ENCODE data around the gene RETREG3.

RETREG3 gene

DNA sequence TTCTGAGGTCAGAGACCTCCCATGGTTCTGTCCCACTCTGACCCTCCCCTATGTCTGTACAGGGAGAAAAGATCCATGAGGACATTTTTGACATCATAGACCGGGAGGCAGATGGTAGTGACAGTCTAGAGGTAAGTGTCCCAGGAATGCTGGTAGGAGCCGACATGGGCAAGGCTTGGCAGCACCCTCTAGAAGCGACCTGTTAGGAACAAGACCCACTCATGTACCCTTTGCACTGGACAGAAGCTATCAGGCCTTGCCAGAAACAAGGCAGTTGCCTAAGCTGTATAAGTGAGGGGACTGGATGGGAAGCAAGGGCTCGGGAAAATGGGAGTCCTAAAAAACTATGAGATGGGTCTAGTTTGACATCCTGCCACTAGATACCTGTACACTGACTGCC is 2.8 kb upstream of the RETREG3 start:
- no peak for DNase-seq (ENCODE audit: low spot score)

DNA sequence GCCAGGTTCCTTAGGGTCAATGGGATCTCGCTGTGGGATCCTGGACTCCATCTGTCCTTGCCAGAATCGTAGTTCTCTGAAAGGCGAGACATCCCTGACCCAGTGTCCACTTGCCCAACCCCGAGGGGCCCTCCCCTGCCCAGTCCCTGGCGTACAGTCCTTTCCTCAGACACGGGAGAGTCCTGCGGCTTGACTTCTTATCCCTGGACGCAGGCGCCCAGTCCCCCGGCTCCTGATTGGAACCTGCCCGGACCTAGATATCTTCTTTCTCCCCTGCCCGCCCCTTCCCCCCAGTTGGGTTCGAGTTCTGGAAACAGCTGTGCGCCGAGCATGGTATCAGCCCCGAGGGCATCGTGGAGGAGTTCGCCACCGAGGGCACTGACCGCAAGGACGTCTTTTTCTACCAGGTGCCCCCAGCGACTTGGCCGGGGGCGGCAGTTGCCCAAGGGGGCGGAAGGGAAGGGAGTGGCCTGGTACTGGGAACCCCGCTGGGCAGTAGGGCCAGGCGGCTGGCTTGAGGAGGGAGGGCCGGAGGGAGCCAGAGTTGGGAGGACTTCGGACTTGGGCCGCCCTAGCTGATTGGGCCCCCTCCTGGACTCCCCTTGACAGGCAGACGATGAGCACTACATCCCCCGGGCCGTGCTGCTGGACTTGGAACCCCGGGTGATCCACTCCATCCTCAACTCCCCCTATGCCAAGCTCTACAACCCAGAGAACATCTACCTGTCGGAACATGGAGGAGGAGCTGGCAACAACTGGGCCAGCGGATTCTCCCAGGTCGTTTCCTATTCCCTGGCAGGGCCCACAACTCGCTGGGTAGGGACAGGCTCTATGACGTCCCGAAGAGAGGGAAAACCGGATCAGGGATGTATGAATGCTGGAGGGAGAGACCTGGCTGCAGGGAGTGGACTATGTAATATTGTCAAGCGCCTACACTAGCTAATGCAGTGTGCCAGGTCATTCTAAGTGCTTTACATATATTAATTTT is 934 bp upstream of the RETREG3 start:
- peak; percentile 4 for DNase-seq (ENCODE audit: low spot score)

DNA sequence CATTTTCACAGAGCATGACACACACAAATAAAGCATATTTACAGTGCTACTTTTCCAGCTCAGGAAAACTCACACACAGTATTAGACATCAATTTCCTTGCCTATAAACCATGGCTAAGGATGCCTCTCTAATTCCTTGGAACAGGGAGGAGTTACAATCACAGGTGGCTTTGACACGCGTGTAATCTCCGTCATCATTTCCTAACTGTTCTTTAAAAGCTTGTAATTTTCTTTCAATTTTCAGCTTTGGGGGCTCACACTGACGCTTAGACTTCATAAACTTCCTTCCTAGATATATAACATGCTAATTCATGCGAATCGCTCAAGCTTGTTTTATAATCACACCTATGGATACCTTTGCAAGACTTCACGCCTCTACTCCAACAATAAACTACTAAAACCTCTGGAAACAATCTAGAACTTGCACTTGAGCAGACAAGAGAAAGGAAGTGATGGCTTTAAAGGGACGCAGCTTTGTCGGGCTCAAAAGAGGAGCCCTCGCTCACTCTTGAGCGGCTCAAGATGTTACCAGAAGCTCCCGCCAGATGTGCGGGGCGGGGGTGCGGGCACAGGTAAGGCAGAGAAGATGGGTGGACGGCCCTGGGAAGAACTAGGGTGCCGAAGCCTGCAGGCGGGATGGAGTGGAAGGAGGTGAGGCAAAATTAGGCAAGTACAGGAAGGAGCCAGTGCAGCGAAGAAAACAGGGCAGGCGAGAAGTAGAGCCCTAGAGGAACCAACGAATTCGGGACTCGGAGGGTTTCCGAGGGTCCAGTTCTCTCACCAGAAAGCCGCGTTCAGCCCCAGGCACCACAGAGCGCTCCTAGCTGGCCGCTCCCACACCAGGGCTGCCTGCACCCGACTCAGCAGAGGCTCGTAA is 631 bp downstream of the RETREG3 start:
- no peak for DNase-seq (ENCODE audit: low spot score)

DNA sequence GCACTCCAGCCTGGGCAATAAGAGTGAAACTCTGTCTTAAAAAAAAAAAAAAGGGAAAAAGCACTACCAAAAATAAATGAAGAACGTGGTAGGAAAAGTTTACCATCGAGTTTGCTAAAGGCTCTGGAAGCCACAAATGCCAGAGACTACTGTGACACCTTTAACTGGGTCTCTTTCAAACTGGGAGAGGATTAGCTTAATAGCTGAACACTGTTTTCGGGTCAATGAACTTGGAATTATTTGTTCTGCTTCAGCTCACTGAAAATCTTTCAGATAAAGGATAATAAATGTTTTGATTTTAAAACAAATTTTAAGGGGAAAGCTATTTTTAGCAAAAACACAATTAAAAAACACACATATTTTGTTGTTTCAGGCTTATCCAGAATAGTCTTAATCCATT is 1.4 kb downstream of the RETREG3 start:
- no peak for DNase-seq (ENCODE audit: low spot score)

DNA sequence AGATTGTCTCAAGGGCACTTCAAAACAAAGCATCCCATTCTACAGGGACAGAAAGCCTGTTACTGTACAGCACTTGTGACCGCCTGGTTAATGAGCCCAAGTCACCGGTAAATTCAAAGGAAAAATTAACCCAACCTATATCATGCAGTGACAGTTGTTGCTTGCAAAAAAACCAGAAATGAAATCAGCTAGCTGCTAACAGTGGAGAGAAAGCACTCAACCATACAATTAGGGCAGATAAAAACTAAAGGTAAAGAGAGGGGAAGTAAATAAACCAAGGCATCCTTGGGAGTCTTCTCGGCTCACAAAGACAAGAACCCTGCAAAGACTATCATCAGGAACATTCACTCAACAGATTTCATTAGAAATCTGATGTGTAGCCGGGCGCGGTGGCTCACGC is 5.9 kb downstream of the RETREG3 start:
- DNase-seq (ENCODE audit: low spot score) = no peak

DNA sequence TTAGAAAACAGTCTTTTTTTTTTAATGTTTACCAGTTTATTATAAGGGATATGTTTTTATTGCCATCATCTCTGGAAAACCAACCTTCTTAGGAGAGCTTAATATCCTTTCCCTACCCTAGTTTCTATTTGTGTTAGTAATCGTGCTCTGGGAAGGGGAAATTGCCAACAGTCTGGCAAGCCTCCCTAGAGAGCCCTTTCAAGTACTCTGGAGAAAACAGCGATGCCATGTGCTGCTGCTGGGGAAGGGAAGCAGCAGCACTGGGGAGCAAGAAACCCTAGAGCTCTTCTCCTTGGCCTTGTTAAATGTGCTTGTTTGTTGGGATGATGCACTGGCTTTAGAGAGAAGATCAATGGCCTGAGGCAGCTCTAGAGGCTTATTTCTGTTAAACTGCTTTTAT is 10.3 kb downstream of the RETREG3 start:
- no peak for DNase-seq (ENCODE audit: low spot score)

DNA sequence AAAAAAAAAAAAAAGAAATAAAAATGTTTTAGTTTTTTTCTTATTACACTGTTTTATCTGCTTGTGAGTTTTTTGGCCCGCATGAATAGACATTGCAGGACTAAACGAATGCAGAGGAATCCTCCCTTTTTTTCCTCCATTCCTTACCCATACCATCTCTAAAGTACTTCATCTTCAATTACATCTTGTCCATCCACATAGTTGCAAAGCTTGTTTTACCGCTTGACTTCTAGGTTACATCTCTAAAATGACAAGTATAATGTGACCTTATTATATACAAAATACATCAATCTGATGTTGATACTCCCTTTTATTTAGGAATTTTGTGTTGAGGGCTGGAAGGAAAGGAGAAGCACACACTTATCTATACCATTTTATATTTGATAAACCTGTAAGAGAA is 12.8 kb downstream of the RETREG3 start:
- no peak for DNase-seq (ENCODE audit: low spot score)

DNA sequence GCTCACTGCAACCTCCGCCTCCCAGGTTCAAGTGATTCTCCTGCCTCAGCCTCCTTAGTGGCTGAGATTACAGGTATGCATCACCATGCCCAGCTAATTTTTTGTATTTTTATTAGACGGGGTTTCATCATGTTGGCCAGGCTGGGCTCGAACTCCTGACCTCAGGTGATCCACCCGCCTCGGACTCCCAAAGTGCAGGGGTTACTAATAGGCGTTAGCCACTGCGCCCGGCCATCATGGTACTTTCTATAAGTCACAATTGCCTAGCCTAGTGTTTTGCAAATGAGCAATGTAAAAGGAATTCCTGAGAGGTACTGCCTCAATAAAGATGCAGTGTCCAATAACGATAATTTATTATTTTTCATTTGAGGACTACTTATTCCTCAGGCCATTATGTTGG is 17.8 kb downstream of the RETREG3 start:
- no peak for DNase-seq (ENCODE audit: low spot score)

DNA sequence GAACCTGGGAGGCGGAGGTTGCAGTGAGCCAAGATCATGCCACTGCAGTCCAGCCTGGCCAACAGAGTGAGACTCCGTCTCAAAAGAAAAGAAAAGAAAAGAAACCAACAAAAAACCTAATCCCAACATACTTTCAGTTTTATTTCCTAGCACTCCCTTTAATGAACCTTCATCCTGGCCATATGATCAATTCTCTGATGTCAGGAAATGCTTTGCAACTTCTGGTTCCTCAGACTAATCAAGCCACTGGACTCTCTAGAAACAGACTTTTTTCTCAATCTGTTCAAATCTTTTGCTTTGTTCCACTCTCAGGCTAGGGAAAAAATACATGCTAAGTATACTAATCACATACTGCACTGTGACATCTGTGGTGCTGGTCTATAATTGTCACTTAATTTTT is 18.3 kb downstream of the RETREG3 start:
- no peak for DNase-seq (ENCODE audit: low spot score)

DNA sequence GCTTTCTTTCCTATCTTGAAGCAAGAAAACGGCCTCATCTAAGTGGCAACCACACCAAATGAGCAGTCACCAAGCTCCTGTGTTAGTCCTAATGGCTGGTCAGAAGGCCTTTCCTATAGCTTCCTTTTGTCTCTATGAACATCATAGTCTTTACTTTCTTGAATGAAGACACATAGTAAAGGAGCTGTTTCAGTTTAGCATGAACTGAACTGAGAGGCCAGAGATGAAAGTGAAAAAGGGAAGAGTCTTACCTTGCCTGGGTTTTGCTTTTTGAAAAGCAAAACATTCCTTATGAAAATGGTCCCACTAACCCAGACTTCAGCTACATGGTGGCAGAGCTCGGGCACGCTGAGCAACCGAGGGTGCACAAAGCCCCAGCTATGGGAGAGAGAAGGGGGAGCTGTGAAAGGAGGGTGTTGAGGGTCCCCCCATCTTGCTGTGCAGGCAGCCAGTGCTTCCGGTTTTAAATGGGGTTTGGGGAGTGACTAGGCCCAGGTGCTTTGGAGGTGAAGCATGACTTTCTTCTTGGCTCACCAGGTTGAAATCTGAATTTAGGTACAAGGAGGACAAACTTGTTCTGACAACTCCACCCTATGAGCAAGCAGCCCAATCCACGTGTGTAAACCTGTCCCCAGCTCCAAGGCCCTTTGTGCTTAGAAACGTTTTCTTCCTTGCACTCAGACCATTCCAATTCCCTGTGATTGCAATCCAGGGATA is 22.5 kb downstream of the RETREG3 start:
- DNase-seq (ENCODE audit: low spot score) = no peak

DNA sequence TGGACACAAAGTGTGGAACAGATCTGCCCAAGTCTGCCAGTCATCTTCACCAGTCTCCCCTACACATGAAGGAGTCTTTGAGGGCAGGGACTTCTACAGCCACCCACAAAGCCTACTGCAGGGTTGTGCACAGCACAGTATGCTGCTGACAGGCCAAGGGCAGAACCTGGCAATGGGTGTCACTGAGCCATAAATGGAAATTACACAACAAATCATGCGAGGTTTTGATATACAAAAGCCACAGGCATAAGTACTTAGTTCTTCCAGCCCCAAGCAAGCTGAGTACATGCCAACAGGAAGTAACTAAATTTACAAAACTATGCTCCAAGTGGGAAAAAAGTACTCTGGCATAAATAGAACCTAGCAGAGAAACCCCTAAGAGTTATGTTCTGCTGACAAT is 23.8 kb downstream of the RETREG3 start:
- DNase-seq (ENCODE audit: low spot score) = no peak

DNA sequence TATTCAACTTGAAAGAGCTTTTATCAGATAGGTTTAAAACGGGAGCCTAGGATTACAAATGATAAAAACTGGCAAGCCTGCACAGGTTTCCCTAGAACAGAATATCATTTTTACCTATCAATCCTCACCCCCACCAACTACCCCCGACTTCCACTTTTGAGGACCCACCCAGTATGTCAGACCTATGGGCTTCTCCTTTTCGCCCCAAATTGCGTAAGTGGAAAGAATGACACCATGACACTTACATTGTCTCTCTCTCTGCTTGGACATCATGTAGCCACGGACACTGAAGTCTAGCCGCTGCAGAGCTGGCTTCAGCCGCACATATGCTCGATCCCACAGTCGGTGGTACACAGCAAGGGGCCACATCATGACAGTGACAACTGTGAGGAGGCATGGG is 24.3 kb downstream of the RETREG3 start:
- DNase-seq (ENCODE audit: low spot score) = no peak

DNA sequence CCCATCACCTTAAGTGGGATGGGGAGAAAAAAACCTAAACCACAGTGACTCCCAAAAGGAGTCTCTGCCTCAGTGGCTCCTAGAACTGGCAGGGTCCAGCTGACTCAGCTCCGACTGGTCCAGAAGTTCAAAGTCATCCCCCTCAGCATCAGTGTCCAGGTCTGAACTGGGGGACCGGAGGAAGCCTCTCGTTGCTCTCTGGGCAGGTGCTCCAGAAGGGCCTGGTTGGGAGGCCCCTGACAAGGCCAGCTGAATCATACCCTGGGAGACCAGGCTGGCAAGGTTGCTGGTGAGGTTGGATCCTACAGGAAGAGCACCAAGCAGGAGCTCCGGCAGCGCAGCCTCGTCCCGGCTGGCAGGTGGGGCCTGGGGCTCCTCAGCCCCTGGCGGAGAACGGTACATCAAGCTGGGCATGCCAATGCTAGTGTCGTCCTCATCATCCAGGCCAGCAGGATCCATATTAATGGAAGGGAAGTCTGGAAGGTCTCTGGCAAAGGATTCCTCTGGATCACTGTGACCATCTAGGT is 27.4 kb downstream of the RETREG3 start:
- DNase-seq (ENCODE audit: low spot score) = no peak

DNA sequence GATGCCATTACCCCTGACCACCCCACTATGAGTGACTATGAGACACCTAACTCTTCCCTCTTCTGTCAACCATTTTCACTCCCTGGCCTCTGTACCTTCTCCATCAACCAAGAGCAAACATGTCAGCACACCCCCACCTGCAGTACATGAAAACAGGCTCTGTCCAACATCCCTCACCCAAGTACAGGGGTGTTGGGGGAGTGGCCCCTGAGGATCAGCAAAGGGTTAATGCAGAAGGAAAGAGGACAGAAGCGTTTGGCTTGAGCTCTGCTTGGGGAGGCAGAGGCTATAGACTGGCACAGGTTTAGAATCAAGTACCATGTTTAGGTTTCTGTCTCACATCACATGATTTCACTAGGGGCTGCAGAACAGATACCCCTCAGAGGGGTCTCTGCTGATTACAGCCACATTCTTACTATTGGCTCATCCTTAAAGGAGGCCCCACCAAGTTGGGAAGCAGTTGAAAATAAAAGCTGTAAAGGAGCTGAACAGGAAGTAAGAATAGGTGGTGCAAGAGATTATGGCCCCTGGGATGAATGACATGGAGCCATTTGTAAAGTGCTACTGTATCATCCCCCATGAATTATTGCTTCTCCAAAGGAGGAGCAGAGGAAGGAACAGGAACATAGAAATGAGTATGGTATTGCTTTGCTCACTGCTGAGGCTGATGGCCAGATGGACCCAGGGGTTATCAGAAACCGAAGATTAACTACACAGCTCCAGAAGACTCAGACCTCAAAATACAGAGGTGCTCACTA is 29.2 kb downstream of the RETREG3 start:
- no peak for DNase-seq (ENCODE audit: low spot score)

DNA sequence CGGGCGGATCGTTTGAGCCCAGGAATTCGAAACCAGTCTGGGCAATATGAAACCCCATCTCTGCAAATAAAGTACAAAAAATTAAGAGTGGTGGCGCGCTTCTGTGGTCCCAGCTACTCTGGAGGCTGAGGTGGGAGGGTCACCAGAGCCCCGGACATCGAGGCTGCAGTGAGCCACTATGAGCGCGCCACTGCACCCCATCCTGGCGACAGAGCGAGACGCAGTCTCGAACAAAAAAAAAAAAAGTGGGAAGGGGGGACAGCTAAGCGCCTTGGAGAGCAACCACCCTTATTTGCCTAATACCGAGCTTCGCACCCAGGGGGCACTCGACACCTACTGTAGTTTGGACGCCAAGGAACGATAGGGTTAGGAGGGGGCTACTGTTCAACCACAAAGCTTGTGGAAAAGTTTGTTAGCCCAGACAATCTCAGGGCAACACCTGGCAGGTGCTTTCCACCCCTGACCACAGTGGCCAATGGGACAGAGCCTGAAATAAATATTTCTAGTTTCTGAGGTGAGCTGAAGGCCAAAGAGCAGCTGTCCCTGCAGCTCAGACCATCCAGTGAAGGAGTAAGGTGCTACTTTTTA is 30.8 kb downstream of the RETREG3 start:
- DNase-seq (ENCODE audit: low spot score) = peak; percentile 59

DNA sequence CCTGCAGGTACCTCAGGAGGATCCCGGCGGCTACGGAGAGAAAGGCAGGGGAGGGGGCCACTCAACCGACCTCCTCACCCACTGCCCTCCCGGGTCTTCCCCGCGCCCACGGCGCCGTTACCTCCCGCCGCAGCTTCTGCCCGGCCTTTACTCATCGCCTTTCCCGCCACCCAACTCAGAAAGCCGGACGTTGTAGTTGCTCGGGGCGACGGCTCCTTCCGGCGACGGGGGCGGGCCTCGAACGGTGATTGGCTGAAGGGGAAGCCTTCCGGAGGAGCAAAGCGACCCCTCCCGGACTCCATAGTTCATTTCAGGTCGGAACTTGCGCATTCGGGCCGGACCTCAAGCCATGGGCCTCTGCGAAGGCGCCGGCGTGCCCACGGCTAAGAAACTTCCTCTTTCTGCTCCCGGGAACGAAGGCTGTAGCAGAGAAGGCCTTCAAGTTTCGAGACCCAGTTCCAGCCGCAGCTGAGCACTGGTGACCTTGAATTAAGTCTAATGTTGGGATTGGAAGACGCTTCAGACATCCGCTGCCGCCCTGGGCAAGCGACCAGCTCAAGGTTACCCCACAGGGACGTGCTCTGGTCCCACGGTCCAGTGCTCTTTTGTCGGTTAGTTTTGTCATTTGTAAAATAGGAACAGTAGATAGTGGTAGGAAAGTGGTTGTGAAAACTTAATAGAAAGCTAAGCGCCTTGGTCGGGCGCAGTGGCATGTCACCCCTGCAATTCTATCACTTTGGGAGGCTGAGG is 31.5 kb downstream of the RETREG3 start, which contains the start of gene PSMC3IP:
Gene PSMC3IP, minus strand, starts transcription at position 198 of the 750 bp plus-strand sequence. Its CDS starts 43 bp downstream, at position 155.
- DNase-seq (ENCODE audit: low spot score) = peak; percentile 90

DNA sequence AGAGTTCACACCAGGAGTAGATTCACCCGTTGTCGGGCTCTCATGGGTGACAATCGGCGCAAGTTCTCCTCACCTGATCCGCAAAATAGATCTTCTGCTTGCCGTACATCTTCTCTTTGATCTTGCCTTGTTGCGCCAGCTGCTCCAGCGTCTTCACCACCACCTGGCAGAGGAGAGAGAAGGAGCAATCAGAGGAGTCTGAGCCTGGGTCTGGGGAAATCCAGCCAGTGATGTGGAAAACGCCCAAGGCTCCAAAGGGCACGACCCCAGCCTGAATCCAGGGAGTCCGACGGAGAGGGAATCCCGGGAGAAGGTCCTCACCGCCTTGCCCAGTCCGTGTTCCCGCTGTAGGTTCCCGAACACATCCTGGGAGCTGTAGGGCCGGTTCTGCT is 32.0 kb downstream of the RETREG3 start:
- DNase-seq (ENCODE audit: low spot score) = no peak

DNA sequence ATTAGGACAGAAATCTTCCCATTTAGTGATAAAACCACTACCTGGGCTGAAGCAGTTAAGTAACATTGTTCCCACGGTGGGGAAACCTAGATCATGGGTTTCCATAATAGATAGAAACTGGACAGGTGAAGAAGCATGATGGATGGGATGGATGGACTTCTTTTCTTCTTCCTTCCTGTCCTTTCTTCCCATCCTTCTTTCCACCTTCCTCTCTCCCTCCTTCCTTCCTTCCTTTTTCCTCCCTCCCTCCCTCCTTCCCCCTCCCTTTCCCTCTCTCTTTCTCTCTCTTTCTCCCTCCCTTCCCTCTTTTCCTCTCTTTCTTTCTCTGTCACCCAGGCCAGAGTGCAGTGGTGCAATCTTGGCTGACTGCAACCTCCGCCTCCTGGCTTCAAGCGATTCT is 34.7 kb downstream of the RETREG3 start:
- DNase-seq (ENCODE audit: low spot score) = no peak

DNA sequence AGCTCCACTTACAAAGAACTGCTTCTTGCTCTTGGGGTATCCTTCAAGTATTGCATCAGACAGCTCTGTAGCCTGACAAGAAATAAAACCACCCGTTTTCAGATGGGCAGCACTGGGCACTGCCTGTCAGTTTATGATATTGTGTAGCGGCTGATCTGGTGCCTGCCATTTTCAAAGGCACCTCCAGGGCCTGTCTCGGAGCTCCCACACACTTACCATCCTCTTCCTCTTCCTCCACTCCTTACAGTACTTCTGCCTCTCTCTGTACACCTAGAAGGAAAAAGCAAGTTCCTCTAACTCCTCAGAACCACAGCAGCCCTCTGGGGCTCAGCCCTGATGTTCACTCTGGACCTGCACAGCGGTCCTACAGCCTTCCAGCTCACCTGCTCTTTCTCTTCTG is 36.1 kb downstream of the RETREG3 start:
- DNase-seq (ENCODE audit: low spot score) = no peak

All from CD4-positive, alpha-beta T cell treated with Interleukin-6 at 100 ng/mL for 8 hours (primary cell).